HepG2 (cell line): ENCODE results near the gene RHOG.

ENCODE experiments used
- CTCF ChIP-seq: sonication (generic); formaldehyde crosslinking; IDR thresholded peaks from 2 replicates; pipeline ENCODE4 v1.5.0; 2020; ENCODE audit warnings: mild to moderate bottlenecking, missing genetic modification reagents, moderate library complexity
- HIVEP1 ChIP-seq: sonication (generic); formaldehyde crosslinking; IDR thresholded peaks from 2 replicates; pipeline ENCODE4 v1.4.0; 2020; ENCODE audit warnings: mild to moderate bottlenecking, missing genetic modification reagents
- IRF1 ChIP-seq: sonication (generic); formaldehyde crosslinking; IDR thresholded peaks from 2 replicates; pipeline ENCODE4 v1.4.0; 2020; ENCODE audit warnings: low read depth, mild to moderate bottlenecking, missing genetic modification reagents
- JUNB ChIP-seq: sonication (generic); formaldehyde crosslinking; IDR thresholded peaks from 2 replicates; pipeline ENCODE4 v1.8.0; 2022; ENCODE audit warnings: missing genetic modification reagents, mild to moderate bottlenecking, borderline replicate concordance
- NBN ChIP-seq: fragments of 450-650 bp; conservative IDR thresholded peaks from 2 replicates; pipeline ENCODE4 v1.6.1; 2017
- NRL ChIP-seq: sonication (generic); formaldehyde crosslinking; IDR thresholded peaks from 2 replicates; pipeline ENCODE4 v1.5.0; 2020; ENCODE audit warnings: missing genetic modification reagents, mild to moderate bottlenecking, moderate library complexity, borderline replicate concordance
- PATZ1 ChIP-seq: sonication (generic); formaldehyde crosslinking; IDR thresholded peaks from 2 replicates; pipeline ENCODE4 v1.4.0; 2020; ENCODE audit warnings: missing genetic modification reagents
- POLR2A ChIP-seq, 2 experiments: IDR thresholded peaks; 2 replicates each; pipeline ENCODE4 v1.6.1; 2011; ENCODE audit warnings: low read depth in 2 of 2, low read length in 2 of 2, mild to moderate bottlenecking in 1 of 2, moderate library complexity in 1 of 2; ENCODE audit not compliant: insufficient read depth in 1 of 2
- PPARG ChIP-seq: conservative IDR thresholded peaks from 2 replicates; pipeline ENCODE4 v1.6.1; 2016; ENCODE audit warnings: missing biosample characterization, missing genetic modification reagents
- RAD21 ChIP-seq: fragments of 450-650 bp; formaldehyde crosslinking; IDR thresholded peaks from 2 replicates; pipeline ENCODE4 v1.5.0; 2020; ENCODE audit warnings: mild to moderate bottlenecking
- REST ChIP-seq, 2 experiments: IDR thresholded peaks; 2 replicates each; pipeline ENCODE4 v1.6.1; 2011 to 2012; ENCODE audit warnings: low read length in 2 of 2, borderline replicate concordance in 1 of 2, low read depth in 1 of 2, mild to moderate bottlenecking in 1 of 2, moderate library complexity in 1 of 2
- ZNF274 ChIP-seq: sonication (generic); formaldehyde crosslinking; IDR thresholded peaks from 2 replicates; pipeline ENCODE4 v1.5.1; 2020; ENCODE audit warnings: mild to moderate bottlenecking, missing genetic modification reagents
- ZNF552 ChIP-seq: sonication (generic); formaldehyde crosslinking; IDR thresholded peaks from 2 replicates; pipeline ENCODE4 v1.9.0; 2022; ENCODE audit warnings: missing genetic modification reagents, mild to moderate bottlenecking, borderline replicate concordance
- ZNF879 ChIP-seq: sonication (generic); formaldehyde crosslinking; IDR thresholded peaks from 2 replicates; pipeline ENCODE4 v1.8.1; 2023; ENCODE audit warnings: missing genetic modification reagents

GRCh38 chr11:3797329-3798090, 43.2 kb downstream of the RHOG start, which contains the start of gene NUP98:
- TF ChIP-seq REST (IDR thresholded peaks at IDR 0.05; ENCODE audit: borderline replicate concordance in 1 of 2, low read depth in 1 of 2, low read length in 2 of 2): no peak
- TF ChIP-seq CTCF (CRISPR knock-in tag): peak; percentile 22
- TF ChIP-seq NRL (CRISPR knock-in tag): peak; percentile 78
- TF ChIP-seq ZNF274 (CRISPR knock-in tag): peak; percentile 82
- no peak for TF ChIP-seq HIVEP1 (CRISPR knock-in tag)
- peak; percentile 69; the same call in 1 of the 2 replicates for TF ChIP-seq RAD21 (CRISPR knock-in tag)
- peak; percentile 57 for TF ChIP-seq PATZ1
- peak; percentile 26; the same call in 1 of the 2 replicates for TF ChIP-seq JUNB (CRISPR knock-in tag)
- TF ChIP-seq PPARG (CRISPR knock-in tag): no peak
- TF ChIP-seq ZNF879 (CRISPR knock-in tag): no peak
- TF ChIP-seq ZNF552: peak; percentile 23; the same call in 1 of the 2 replicates
- TF ChIP-seq IRF1 (CRISPR knock-in tag): no peak
- TF ChIP-seq POLR2A (IDR thresholded peaks at IDR 0.05; ENCODE audit: insufficient read depth in 1 of 2, low read depth in 2 of 2, low read length in 2 of 2): peak; percentile 77 to 91
- no peak for TF ChIP-seq NBN
